Measurements from ENCODE around the gene IFNA17.
"Not testable (repeated sequence)": the region's sequence is repeated elsewhere in the genome, so short reads cannot be mapped to it uniquely, and the experiment has no call there.

Gene IFNA17

GRCh38 chr9:21210311-21210710 lies 17.7 kb downstream of the IFNA17 start:
- DNase-seq: no peak

DNA sequence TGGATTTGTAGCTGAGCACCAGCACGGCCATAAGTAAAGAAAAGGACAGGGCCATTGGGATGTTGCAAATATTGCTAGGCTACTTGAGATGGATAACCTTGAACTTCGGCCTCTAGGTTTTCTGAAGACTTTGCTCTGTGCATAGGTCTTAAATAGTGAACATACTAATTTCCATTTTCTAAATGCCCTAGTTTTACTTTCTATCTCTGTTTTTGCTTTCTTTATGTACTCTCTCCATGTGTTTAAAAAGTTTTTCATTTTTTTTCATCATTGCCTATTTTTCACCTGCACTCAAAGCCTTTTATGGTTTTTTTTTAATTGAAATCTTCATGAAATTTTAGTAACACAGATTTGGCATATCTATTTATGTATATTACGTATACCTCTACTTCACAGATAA lies 21.0 kb downstream of the IFNA17 start, which contains the start of gene IFNA10:
Gene IFNA10, minus strand, starts transcription at position 101 of the 400 bp plus-strand sequence. Its CDS starts 46 bp downstream, at position 55.
- not testable (repeated sequence) for DNase-seq

DNA sequence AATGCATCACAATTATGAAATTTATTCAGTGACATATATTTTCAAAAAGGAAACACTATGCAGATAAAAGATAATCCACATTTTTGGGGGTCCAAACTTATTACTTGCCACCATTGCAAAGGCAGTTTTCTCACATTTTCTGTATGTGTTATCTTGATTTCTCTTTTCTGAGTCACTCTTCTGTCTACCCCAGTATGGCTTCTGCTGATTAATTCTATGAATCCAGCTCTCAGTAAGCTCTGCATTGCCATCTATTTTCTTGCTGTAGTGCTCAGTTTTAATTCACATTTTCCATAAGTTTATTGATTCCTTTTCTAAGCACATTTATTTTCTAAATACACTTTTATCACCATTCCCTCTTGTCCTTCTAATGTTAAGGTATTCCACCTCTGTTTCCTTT lies 22.8 kb downstream of the IFNA17 start:
- DNase-seq: no peak

- DNase-seq: not testable (repeated sequence)
Measured at GRCh38 chr9:21202105-21202504, 25.9 kb downstream of the IFNA17 start, which contains the start of gene IFNA7. Gene IFNA7 (minus strand): TSS chr9:21202205. CDS start chr9:21202165, 40 bp downstream.

DNA sequence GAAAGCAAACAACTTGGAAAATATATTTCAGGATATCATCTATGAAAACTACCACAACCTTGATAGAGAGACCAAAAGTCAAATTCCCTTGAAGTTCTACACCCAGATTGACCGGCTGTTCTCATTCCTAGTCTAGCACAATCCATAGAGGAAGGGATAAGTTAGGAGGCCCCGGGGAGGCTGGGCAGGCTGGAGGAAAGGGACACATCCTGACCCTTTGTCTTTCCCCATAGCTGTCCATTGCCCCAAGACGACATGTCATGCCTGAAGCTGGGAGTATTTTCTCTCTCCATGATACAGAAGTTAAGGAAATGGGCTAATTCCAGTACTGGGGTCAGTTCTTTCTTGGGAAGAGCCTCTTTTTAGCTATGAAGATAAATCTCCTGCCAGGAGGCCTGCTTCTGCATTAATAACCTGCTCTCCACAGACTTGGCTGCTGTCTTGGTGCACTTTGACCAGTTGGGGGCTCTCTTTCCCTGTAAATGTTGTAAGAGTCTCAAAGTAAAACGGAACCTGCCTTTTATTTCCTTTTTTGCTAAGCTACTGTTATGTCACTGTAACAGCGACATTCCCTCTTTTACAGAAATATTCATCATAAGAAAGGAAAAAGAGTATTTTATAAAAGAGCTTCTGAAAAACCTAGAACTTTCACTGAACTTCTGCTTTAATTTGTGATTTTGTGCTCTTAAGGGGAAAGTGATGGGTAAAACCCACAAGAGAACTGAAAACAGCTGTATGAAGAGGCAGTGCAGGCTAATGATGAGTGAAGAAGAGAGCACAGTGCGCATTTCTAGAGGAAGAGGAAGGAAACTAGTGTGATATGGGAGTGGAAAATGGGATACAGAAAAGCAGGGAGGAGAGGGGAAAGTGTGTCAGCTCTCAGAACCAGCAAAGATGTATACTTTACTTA lies 32.9 kb downstream of the IFNA17 start:
- peak; percentile 24 for DNase-seq

DNA sequence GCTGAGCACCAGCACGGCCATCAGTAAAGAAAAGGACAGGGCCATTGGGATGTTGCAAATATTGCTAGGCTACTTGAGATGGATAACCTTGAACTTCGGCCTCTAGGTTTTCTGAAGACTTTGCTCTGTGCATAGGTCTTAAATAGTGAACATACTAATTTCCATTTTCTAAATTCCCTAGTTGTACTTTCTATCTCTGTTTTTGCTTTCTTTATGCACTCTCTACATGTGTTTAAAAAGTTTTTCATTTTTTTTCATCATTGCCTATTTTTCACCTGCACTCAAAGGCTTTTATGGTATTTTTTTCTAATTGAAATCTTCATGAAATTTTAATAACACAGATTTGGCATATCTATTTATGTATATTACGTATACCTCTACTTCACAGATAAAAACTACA lies 40.5 kb downstream of the IFNA17 start, which contains the start of gene IFNA4:
Gene IFNA4, minus strand, starts transcription at position 101 of the 400 bp plus-strand sequence. Its CDS starts 56 bp downstream, at position 45.
- DNase-seq: not testable (repeated sequence)

- DNase-seq: peak; percentile 17
Measured at GRCh38 chr9:21182810-21183736, 44.9 kb downstream of the IFNA17 start.
